Hair follicular keratinocyte (primary cell): Measurements from ENCODE around the gene ADAM29. TPM values are rescaled to one million over a fixed set of nuclear protein-coding genes. Genes with fewer than 3 reads are reported as not detected.

Experiments
- total RNA-seq: library from RNA; depleted of rRNA; stranded (reverse); fragments of >200 nt; gene quantifications from 2 replicates; pipeline ENCODE4 v1.2.3, GENCODE V29; 2015

ADAM29 gene
- total RNA-seq = not detected in 2 replicates

GRCh38 chr4:174918058-174918457 is at the start of gene ADAM29:
Gene ADAM29, plus strand, starts transcription at chr4:174918358. Its CDS starts 57,168 bp downstream, at chr4:174975526.

Other genes with a start within 250 kb of the ADAM29 start
- gene GLRA3, start 89.1 kb upstream of the ADAM29 start, total RNA-seq = not detected in 2 replicates